Measurements from ENCODE around the gene EPS15.

Gene EPS15

GRCh38 chr1:51425955-51426354 lies 93.1 kb downstream of the EPS15 start:
- WGBS (ENCODE audit: insufficient coverage, insufficient read length), result no CpG with 5 or more reads among the region's 3 CpGs
- no peak overlapping the region for H3K27ac ChIP-seq (ENCODE audit: low read length)
- H3K9me3 ChIP-seq (ENCODE audit: control insufficient read depth, insufficient read depth, low read length), result no peaks in the 10 kb centered on the region
- no peaks in the 10 kb centered on the region for H3K36me3 ChIP-seq (ENCODE audit: control insufficient read depth, insufficient read depth, low read length)
- H3K4me3 ChIP-seq (ENCODE audit: low read length), result no peak overlapping the region
- no peaks in the 10 kb centered on the region for H3K27me3 ChIP-seq (ENCODE audit: control insufficient read depth, insufficient read depth, low read length)
- H3K4me1 ChIP-seq (ENCODE audit: control insufficient read depth, insufficient read depth, low read length), result peaks cover 8% of the 10 kb centered on the region; the same call in 1 of the 2 replicates
- no peak for DNase-seq (ENCODE audit: low read depth, low spot score)

GRCh38 chr1:51425273-51425672 lies 93.8 kb downstream of the EPS15 start:
- Histone ChIP-seq H3K4me3 (ENCODE audit: low read length) (no peak overlapping the region), H3K27me3 (ENCODE audit: control insufficient read depth, insufficient read depth, low read length) (no peaks in the 10 kb centered on the region), H3K27ac (ENCODE audit: low read length) (no peak overlapping the region), H3K4me1 (ENCODE audit: control insufficient read depth, insufficient read depth, low read length) (peaks cover 8% of the 10 kb centered on the region; the same call in 1 of the 2 replicates), H3K9me3 (ENCODE audit: control insufficient read depth, insufficient read depth, low read length) (no peaks in the 10 kb centered on the region), H3K36me3 (ENCODE audit: control insufficient read depth, insufficient read depth, low read length) (no peaks in the 10 kb centered on the region)
- DNase-seq (ENCODE audit: low read depth, low spot score), result no peak
- no CpG with 5 or more reads among the region's 1 CpG for WGBS (ENCODE audit: insufficient coverage, insufficient read length)

GRCh38 chr1:51423073-51423821 lies 95.8 kb downstream of the EPS15 start:
- no peak overlapping the region for H3K4me3 ChIP-seq (ENCODE audit: low read length)
- DNase-seq (ENCODE audit: low read depth, low spot score), result no peak
- no CpG with 5 or more reads among the region's 7 CpGs for WGBS (ENCODE audit: insufficient coverage, insufficient read length)
- no peak overlapping the region for H3K27ac ChIP-seq (ENCODE audit: low read length)
- H3K27me3 ChIP-seq (ENCODE audit: control insufficient read depth, insufficient read depth, low read length), result no peaks in the 10 kb centered on the region
- no peaks in the 10 kb centered on the region for H3K36me3 ChIP-seq (ENCODE audit: control insufficient read depth, insufficient read depth, low read length)
- no peaks in the 10 kb centered on the region for H3K9me3 ChIP-seq (ENCODE audit: control insufficient read depth, insufficient read depth, low read length)
- peaks cover 8% of the 10 kb centered on the region; the same call in 1 of the 2 replicates for H3K4me1 ChIP-seq (ENCODE audit: control insufficient read depth, insufficient read depth, low read length)

GRCh38 chr1:51422367-51423072 lies 96.5 kb downstream of the EPS15 start:
- Histone ChIP-seq H3K27ac (ENCODE audit: low read length) (no peak overlapping the region), H3K27me3 (ENCODE audit: control insufficient read depth, insufficient read depth, low read length) (no peaks in the 10 kb centered on the region), H3K4me3 (ENCODE audit: low read length) (no peak overlapping the region), H3K4me1 (ENCODE audit: control insufficient read depth, insufficient read depth, low read length) (peaks cover 8% of the 10 kb centered on the region; the same call in 1 of the 2 replicates), H3K36me3 (ENCODE audit: control insufficient read depth, insufficient read depth, low read length) (no peaks in the 10 kb centered on the region), H3K9me3 (ENCODE audit: control insufficient read depth, insufficient read depth, low read length) (no peaks in the 10 kb centered on the region)
- no peak for DNase-seq (ENCODE audit: low read depth, low spot score)
- WGBS (ENCODE audit: insufficient coverage, insufficient read length), result no CpG with 5 or more reads among the region's 8 CpGs

GRCh38 chr1:51421964-51422363 lies 97.1 kb downstream of the EPS15 start:
- no peak overlapping the region for H3K27ac ChIP-seq (ENCODE audit: low read length)
- peak; percentile 41 for DNase-seq (ENCODE audit: low read depth, low spot score)
- no peaks in the 10 kb centered on the region for H3K36me3 ChIP-seq (ENCODE audit: control insufficient read depth, insufficient read depth, low read length)
- H3K9me3 ChIP-seq (ENCODE audit: control insufficient read depth, insufficient read depth, low read length), result no peaks in the 10 kb centered on the region
- no peaks in the 10 kb centered on the region for H3K27me3 ChIP-seq (ENCODE audit: control insufficient read depth, insufficient read depth, low read length)
- no peak overlapping the region; the same call in 1 of the 2 replicates for H3K4me3 ChIP-seq (ENCODE audit: low read length)
- H3K4me1 ChIP-seq (ENCODE audit: control insufficient read depth, insufficient read depth, low read length), result peaks cover 8% of the 10 kb centered on the region; the same call in 1 of the 2 replicates

GRCh38 chr1:51420867-51421627 lies 98.0 kb downstream of the EPS15 start:
- Histone ChIP-seq H3K4me3 (ENCODE audit: low read length) (no peak overlapping the region), H3K4me1 (ENCODE audit: control insufficient read depth, insufficient read depth, low read length) (peaks cover 8% of the 10 kb centered on the region; the same call in 1 of the 2 replicates), H3K27me3 (ENCODE audit: control insufficient read depth, insufficient read depth, low read length) (no peaks in the 10 kb centered on the region), H3K27ac (ENCODE audit: low read length) (no peak overlapping the region), H3K36me3 (ENCODE audit: control insufficient read depth, insufficient read depth, low read length) (no peaks in the 10 kb centered on the region), H3K9me3 (ENCODE audit: control insufficient read depth, insufficient read depth, low read length) (no peaks in the 10 kb centered on the region)
- WGBS (ENCODE audit: insufficient coverage, insufficient read length), result no CpG with 5 or more reads among the region's 2 CpGs
- no peak for DNase-seq (ENCODE audit: low read depth, low spot score)

GRCh38 chr1:51418384-51418959 lies 100.6 kb downstream of the EPS15 start:
- Histone ChIP-seq H3K4me1 (ENCODE audit: control insufficient read depth, insufficient read depth, low read length) (peaks cover 6% of the 10 kb centered on the region; the same call in 1 of the 2 replicates), H3K4me3 (ENCODE audit: low read length) (no peak overlapping the region), H3K36me3 (ENCODE audit: control insufficient read depth, insufficient read depth, low read length) (no peaks in the 10 kb centered on the region), H3K27ac (ENCODE audit: low read length) (no peak overlapping the region), H3K9me3 (ENCODE audit: control insufficient read depth, insufficient read depth, low read length) (no peaks in the 10 kb centered on the region), H3K27me3 (ENCODE audit: control insufficient read depth, insufficient read depth, low read length) (no peaks in the 10 kb centered on the region)
- no peak for DNase-seq (ENCODE audit: low read depth, low spot score)
- 100% methylated on average over 1 of the region's 2 CpGs for WGBS (ENCODE audit: insufficient coverage, insufficient read length)

GRCh38 chr1:51417496-51418383 lies 101.3 kb downstream of the EPS15 start:
- DNase-seq (ENCODE audit: low read depth, low spot score), result no peak
- Histone ChIP-seq H3K27me3 (ENCODE audit: control insufficient read depth, insufficient read depth, low read length) (no peaks in the 10 kb centered on the region), H3K4me1 (ENCODE audit: control insufficient read depth, insufficient read depth, low read length) (peaks cover 3% of the 10 kb centered on the region; the same call in 1 of the 2 replicates), H3K9me3 (ENCODE audit: control insufficient read depth, insufficient read depth, low read length) (no peaks in the 10 kb centered on the region), H3K36me3 (ENCODE audit: control insufficient read depth, insufficient read depth, low read length) (no peaks in the 10 kb centered on the region), H3K4me3 (ENCODE audit: low read length) (no peak overlapping the region), H3K27ac (ENCODE audit: low read length) (no peak overlapping the region)
- WGBS (ENCODE audit: insufficient coverage, insufficient read length), result 100% methylated on average over 2 of the region's 5 CpGs

- Histone ChIP-seq H3K27me3 (ENCODE audit: control insufficient read depth, insufficient read depth, low read length) (no peaks in the 10 kb centered on the region), H3K4me1 (ENCODE audit: control insufficient read depth, insufficient read depth, low read length) (no peaks in the 10 kb centered on the region), H3K36me3 (ENCODE audit: control insufficient read depth, insufficient read depth, low read length) (no peaks in the 10 kb centered on the region), H3K9me3 (ENCODE audit: control insufficient read depth, insufficient read depth, low read length) (no peaks in the 10 kb centered on the region), H3K4me3 (ENCODE audit: low read length) (no peak overlapping the region), H3K27ac (ENCODE audit: low read length) (no peak overlapping the region)
- no peak for DNase-seq (ENCODE audit: low read depth, low spot score)
These were observed 102.2 kb downstream of the EPS15 start for GRCh38 chr1:51416910-51417309.
